ENCODE results near the gene MAST4. TPM values are rescaled to one million over a fixed set of nuclear protein-coding genes. Genes with fewer than 3 reads are reported as not detected.

MAST4 gene
- total and polyA plus RNA-seq, 2 of the 4 experiments (the other 2 are of a cell fraction), result 4.8 to 6.8 TPM

DNA sequence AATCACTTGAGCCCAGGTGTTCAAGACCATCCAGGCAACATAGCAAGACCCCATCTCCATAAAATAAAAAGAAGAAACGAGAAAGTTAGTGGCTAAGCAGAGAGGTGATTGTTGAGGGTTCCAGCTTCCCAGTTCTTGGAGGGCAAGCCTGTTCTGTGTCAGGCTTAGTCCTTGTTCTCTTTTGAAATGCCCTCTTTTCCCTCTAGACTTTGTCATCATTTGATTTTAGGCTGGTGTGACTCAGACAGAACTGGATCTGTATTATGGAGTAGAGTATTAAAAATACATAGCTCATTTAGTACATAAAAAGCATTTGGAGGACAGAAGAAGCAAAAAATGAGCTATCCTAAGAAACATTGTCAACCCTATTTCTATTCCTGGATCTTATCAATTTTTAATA is 441.0 kb downstream of the MAST4 start:
- ATAC-seq (ENCODE audit: low read depth), result no peak
- Histone ChIP-seq H2BK120ac (ENCODE audit: low read depth, low read length) (no peak overlapping the region), H3K27ac (ENCODE audit: insufficient read depth, low read length) (no peak overlapping the region), H3K23ac (ENCODE audit: low read depth, low read length) (no peak overlapping the region), H2BK20ac (ENCODE audit: low read depth, low read length) (no peak overlapping the region), H3K4ac (ENCODE audit: low read depth, low read length) (no peak overlapping the region), H2AK5ac (ENCODE audit: low read depth, low read length) (no peak overlapping the region), H3K4me2 (ENCODE audit: low read depth, low read length) (no peak overlapping the region), H2BK15ac (ENCODE audit: low read depth, low read length) (no peak overlapping the region), H2AFZ (replicated peaks; ENCODE audit: low read length, poor library complexity) (no peak overlapping the region), H3K4me1 (ENCODE audit: control insufficient read depth, insufficient read depth, low read length) (peaks cover 18% of the 10 kb centered on the region), H4K5ac (ENCODE audit: low read depth, low read length) (peak overlapping the region; percentile 23; the same call in 1 of the 2 replicates), H3K9ac (ENCODE audit: low read depth, low read length) (no peak overlapping the region), H3K9me3 (ENCODE audit: control insufficient read depth, insufficient read depth, low read length) (no peaks in the 10 kb centered on the region), H4K91ac (ENCODE audit: insufficient read depth, low read depth, low read length) (no peak overlapping the region), H4K8ac (ENCODE audit: low read depth in 2 of 2, low read length in 2 of 2) (no peak overlapping the region), H3K36me3 (ENCODE audit: control insufficient read depth, insufficient read depth, low read length) (no peaks in the 10 kb centered on the region; the same call in 1 of the 2 replicates), H3K14ac (replicated peaks; ENCODE audit: low read depth, low read length) (no peak overlapping the region), H4K20me1 (ENCODE audit: insufficient read depth, low read length) (no peaks in the 10 kb centered on the region), H2AK9ac (replicated peaks; ENCODE audit: low read depth, low read length, poor library complexity) (no peak overlapping the region), H2BK5ac (ENCODE audit: low read depth, low read length, poor library complexity, severe bottlenecking) (no peak overlapping the region), H3K79me1 (ENCODE audit: low read depth in 1 of 2, low read length in 2 of 2) (peaks cover 26 to 41% of the 10 kb centered on the region in 2 experiments), H3K27me3 (ENCODE audit: control insufficient read depth, insufficient read depth, low read length) (no peaks in the 10 kb centered on the region), H3K9me1 (ENCODE audit: insufficient read depth, low read length) (peaks cover 11% of the 10 kb centered on the region; the same call in 1 of the 2 replicates), H3K56ac (ENCODE audit: extremely low read depth, insufficient read depth, low read length) (no peak overlapping the region), H3K18ac (ENCODE audit: low read depth, low read length) (no peak overlapping the region), H3K4me3 (ENCODE audit: insufficient read depth, low read depth, low read length) (no peak overlapping the region)
- in situ Hi-C loops (cut with MboI; ENCODE audit: low sequenced_read_pairs), result no loop called here
- peak; percentile 27 for DNase-seq
- POLR2A ChIA-PET (ENCODE audit: unreplicated experiment), result no interaction called here
- BruUV-seq (replicated peaks), result no TSS peak
- dilution Hi-C loops (cut with HindIII; ENCODE audit: low sequenced_read_pairs, unreplicated experiment), result no loop called here
- CTCF ChIA-PET, result no interaction called here
- no CpG with 5 or more reads among the region's 1 CpG for WGBS, 2 experiments (ENCODE audit: extremely low coverage in 2 of 2, insufficient read length in 1 of 2)
- TF ChIP-seq MAFK (IDR thresholded peaks at IDR 0.05; ENCODE audit: low read depth, low read length) (no peak), MAZ (IDR thresholded peaks at IDR 0.05; ENCODE audit: borderline replicate concordance, low read depth, low read length) (no peak), NFE2L2 (IDR thresholded peaks at IDR 0.05; ENCODE audit: low read depth, low read length) (no peak), BHLHE40 (IDR thresholded peaks at IDR 0.05; ENCODE audit: low read depth, low read length) (no peak), RAD21 (IDR thresholded peaks at IDR 0.05; ENCODE audit: low read length) (no peak), POLR2A (IDR thresholded peaks at IDR 0.05; ENCODE audit: low read depth, low read length) (no peak), SMC3 (IDR thresholded peaks at IDR 0.05; ENCODE audit: low read depth, low read length) (no peak), FOS (IDR thresholded peaks at IDR 0.05; ENCODE audit: low read depth, low read length) (no peak), RCOR1 (IDR thresholded peaks at IDR 0.05; ENCODE audit: insufficient replicate concordance, low read length) (no peak), RFX5 (IDR thresholded peaks at IDR 0.05; ENCODE audit: low read depth, low read length) (no peak), CEBPB (IDR thresholded peaks at IDR 0.05; ENCODE audit: low read depth, low read length) (no peak), MXI1 (IDR thresholded peaks at IDR 0.05; ENCODE audit: borderline replicate concordance, low read depth, low read length) (no peak), CHD1 (IDR thresholded peaks at IDR 0.05; ENCODE audit: low read depth, low read length) (no peak)
- TF ChIP-seq, protein P1, sequence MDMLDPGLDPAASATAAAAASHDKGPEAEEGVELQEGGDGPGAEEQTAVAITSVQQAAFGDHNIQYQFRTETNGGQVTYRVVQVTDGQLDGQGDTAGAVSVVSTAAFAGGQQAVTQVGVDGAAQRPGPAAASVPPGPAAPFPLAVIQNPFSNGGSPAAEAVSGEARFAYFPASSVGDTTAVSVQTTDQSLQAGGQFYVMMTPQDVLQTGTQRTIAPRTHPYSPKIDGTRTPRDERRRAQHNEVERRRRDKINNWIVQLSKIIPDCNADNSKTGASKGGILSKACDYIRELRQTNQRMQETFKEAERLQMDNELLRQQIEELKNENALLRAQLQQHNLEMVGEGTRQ (IDR thresholded peaks at IDR 0.05; ENCODE audit: low read depth, low read length), result no peak
- TF ChIP-seq, protein P2, sequence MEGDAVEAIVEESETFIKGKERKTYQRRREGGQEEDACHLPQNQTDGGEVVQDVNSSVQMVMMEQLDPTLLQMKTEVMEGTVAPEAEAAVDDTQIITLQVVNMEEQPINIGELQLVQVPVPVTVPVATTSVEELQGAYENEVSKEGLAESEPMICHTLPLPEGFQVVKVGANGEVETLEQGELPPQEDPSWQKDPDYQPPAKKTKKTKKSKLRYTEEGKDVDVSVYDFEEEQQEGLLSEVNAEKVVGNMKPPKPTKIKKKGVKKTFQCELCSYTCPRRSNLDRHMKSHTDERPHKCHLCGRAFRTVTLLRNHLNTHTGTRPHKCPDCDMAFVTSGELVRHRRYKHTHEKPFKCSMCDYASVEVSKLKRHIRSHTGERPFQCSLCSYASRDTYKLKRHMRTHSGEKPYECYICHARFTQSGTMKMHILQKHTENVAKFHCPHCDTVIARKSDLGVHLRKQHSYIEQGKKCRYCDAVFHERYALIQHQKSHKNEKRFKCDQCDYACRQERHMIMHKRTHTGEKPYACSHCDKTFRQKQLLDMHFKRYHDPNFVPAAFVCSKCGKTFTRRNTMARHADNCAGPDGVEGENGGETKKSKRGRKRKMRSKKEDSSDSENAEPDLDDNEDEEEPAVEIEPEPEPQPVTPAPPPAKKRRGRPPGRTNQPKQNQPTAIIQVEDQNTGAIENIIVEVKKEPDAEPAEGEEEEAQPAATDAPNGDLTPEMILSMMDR (conservative IDR thresholded peaks at IDR 0.05; ENCODE audit: low read depth, low read length), result no peak
- TF ChIP-seq, protein P3, sequence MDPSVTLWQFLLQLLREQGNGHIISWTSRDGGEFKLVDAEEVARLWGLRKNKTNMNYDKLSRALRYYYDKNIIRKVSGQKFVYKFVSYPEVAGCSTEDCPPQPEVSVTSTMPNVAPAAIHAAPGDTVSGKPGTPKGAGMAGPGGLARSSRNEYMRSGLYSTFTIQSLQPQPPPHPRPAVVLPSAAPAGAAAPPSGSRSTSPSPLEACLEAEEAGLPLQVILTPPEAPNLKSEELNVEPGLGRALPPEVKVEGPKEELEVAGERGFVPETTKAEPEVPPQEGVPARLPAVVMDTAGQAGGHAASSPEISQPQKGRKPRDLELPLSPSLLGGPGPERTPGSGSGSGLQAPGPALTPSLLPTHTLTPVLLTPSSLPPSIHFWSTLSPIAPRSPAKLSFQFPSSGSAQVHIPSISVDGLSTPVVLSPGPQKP (IDR thresholded peaks at IDR 0.05; ENCODE audit: borderline replicate concordance, low read depth, low read length), result no peak
- intact Hi-C loops (cut with micrococcal nuclease), result no loop called here

Data from IMR-90 (cell line).